ENCODE results near the gene KSR1.
"Not testable (repeated sequence)": the region's sequence is repeated elsewhere in the genome, so short reads cannot be mapped to it uniquely, and the experiment has no call there.

The KSR1 gene

GRCh38 chr17:27459433-27459832, 3.2 kb downstream of the KSR1 start:
- TF ChIP-seq TAF1 (IDR thresholded peaks at IDR 0.05; ENCODE audit: borderline replicate concordance, low read depth, low read length), result no peak
- no peak for TF ChIP-seq POLR2AphosphoS5 (IDR thresholded peaks at IDR 0.05; ENCODE audit: low read depth, low read length)
- no peak for TF ChIP-seq POLR2A (IDR thresholded peaks at IDR 0.05; ENCODE audit: low read depth, low read length)
- no peak for FAIRE-seq
- no peak for DNase-seq (ENCODE audit: insufficient read length)

DNA sequence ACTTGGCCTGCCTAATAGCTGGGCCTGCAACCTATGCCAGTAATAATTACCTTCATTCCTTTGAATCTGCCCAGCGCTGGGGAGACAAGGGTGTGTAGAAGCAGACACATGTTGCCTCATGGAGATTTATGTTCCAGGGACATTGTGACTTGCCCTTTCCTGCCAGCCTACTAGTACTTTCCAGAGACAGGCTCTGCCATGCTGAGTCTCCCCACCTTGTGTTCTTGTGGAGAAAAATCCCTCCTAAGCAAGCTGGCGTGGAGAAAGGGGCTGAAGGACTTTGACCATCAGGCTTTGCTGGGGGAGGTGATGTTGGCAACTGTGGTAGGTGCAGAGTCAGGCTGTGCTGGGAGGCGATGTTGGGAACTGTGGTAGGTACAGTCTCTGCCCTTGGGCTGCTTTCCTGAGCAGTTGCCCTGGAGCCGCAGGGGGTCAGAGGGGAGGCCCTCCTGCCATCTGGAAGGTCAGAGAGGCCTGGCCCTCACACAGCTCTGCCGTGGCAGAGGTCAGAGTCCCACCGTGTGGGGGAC, 4.0 kb downstream of the KSR1 start:
- no peak for TF ChIP-seq POLR2AphosphoS5 (IDR thresholded peaks at IDR 0.05; ENCODE audit: low read depth, low read length)
- no peak for TF ChIP-seq TAF1 (IDR thresholded peaks at IDR 0.05; ENCODE audit: borderline replicate concordance, low read depth, low read length)
- TF ChIP-seq POLR2A (IDR thresholded peaks at IDR 0.05; ENCODE audit: low read depth, low read length), result no peak
- no peak for DNase-seq (ENCODE audit: insufficient read length)
- no peak for FAIRE-seq

DNA sequence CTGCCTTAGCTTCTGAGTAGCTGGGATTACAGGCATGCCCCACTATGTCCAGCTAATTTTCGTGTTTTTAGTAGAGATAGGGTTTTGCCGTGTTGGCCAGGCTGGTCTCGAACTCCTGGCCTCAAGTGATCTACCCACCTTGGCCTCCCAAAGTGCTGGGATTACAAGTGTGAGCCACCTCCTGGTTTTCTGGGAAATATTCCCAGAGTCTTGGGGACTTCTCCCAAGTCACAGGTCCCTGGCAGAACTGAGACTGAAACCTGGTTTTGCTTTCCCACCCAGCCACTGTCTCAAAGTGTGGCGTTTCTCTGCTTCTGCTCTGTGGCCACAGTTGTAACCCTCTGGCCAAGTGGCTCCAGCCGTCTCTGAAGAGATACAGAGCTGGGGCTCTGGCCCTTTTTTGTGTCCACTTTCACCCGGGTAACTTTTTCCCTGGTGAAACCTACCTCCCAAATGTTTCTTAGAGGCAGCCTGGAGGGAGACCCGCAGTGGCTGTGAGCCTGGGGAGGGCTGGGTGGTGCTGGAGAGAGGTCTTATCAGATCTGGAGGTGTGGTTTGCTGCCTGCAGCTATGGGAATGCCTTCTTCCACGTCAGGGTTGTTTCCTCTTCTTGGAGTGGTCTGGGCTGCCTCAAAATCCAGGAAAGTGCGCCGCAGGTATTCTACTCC, 5.1 kb downstream of the KSR1 start:
- TF ChIP-seq POLR2AphosphoS5 (IDR thresholded peaks at IDR 0.05; ENCODE audit: low read depth, low read length) (no peak), POLR2A (IDR thresholded peaks at IDR 0.05; ENCODE audit: low read depth, low read length) (no peak)
- no peak for DNase-seq (ENCODE audit: insufficient read length)
- FAIRE-seq, result peak; percentile 27

DNA sequence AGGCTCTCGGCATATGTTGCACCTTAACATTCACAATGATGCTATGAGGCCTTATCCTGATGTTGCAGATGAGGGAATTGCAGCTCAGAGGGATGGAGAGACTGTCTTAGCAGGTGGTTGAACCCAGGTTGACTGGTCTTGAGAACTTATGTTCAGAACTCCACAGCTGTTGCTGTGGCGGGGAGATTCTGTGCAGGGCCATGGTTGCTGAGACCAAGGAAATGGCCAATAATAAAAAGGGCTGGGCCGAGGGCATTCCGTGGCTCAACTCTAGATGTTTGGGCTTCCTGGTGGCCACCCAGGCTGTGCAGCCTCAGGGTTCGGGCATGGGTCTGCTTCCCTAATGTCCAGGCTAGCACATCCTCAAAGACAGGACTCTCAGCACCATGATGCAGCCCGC, 5.9 kb downstream of the KSR1 start:
- no peak for DNase-seq (ENCODE audit: insufficient read length)
- no peak for TF ChIP-seq POLR2A (IDR thresholded peaks at IDR 0.05; ENCODE audit: low read depth, low read length)
- TF ChIP-seq POLR2AphosphoS5 (IDR thresholded peaks at IDR 0.05; ENCODE audit: low read depth, low read length), result no peak
- TF ChIP-seq TAF1 (IDR thresholded peaks at IDR 0.05; ENCODE audit: borderline replicate concordance, low read depth, low read length), result no peak
- no peak for FAIRE-seq

GRCh38 chr17:27462714-27463113, 6.5 kb downstream of the KSR1 start:
- no peak for TF ChIP-seq POLR2AphosphoS5 (IDR thresholded peaks at IDR 0.05; ENCODE audit: low read depth, low read length)
- no peak for TF ChIP-seq TAF1 (IDR thresholded peaks at IDR 0.05; ENCODE audit: borderline replicate concordance, low read depth, low read length)
- TF ChIP-seq POLR2A (IDR thresholded peaks at IDR 0.05; ENCODE audit: low read depth, low read length), result no peak
- FAIRE-seq, result no peak

GRCh38 chr17:27463235-27463677, 7.0 kb downstream of the KSR1 start:
- DNase-seq (ENCODE audit: insufficient read length) (no peak), FAIRE-seq (no peak)
- TF ChIP-seq POLR2A (IDR thresholded peaks at IDR 0.05; ENCODE audit: low read depth, low read length), result no peak
- no peak for TF ChIP-seq POLR2AphosphoS5 (IDR thresholded peaks at IDR 0.05; ENCODE audit: low read depth, low read length)
- TF ChIP-seq TAF1 (IDR thresholded peaks at IDR 0.05; ENCODE audit: borderline replicate concordance, low read depth, low read length), result no peak

More at GRCh38 chr17:27462714-27463113, 6.5 kb downstream of the KSR1 start:
- DNase-seq (ENCODE audit: insufficient read length), result no peak

DNA sequence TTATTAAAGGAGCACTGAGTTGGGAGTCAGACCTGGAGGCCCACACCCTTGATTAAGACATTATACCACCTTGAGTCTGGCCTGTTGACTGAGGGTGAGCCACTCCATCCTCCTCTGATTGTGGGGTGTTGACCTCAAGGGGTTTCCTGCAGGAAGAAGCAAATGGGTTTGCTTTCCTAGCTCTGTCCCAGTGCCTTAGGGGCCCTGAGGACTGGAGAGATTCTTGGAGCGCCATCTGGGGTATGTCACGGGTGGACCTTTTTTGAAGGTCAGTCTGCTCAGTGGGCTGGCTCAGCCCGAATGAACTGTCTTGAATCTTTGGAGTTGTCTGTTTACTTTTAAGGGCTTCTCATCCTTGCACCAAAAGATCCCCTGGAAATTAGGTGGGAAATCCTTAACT, 7.8 kb downstream of the KSR1 start:
- not testable (repeated sequence) for FAIRE-seq; DNase-seq (ENCODE audit: insufficient read length)

- no peak for FAIRE-seq
- no peak for TF ChIP-seq POLR2AphosphoS5 (IDR thresholded peaks at IDR 0.05; ENCODE audit: low read depth, low read length)
- no peak for TF ChIP-seq TAF1 (IDR thresholded peaks at IDR 0.05; ENCODE audit: borderline replicate concordance, low read depth, low read length)
- TF ChIP-seq POLR2A (IDR thresholded peaks at IDR 0.05; ENCODE audit: low read depth, low read length), result no peak
- DNase-seq (ENCODE audit: insufficient read length), result no peak
Observed at GRCh38 chr17:27464431-27464830, 8.2 kb downstream of the KSR1 start.

GRCh38 chr17:27465875-27466274, 9.6 kb downstream of the KSR1 start:
- not testable (repeated sequence) for DNase-seq (ENCODE audit: insufficient read length); FAIRE-seq

- DNase-seq (ENCODE audit: insufficient read length), result no peak
- TF ChIP-seq POLR2AphosphoS5 (IDR thresholded peaks at IDR 0.05; ENCODE audit: low read depth, low read length), result no peak
- no peak for TF ChIP-seq POLR2A (IDR thresholded peaks at IDR 0.05; ENCODE audit: low read depth, low read length)
- no peak for TF ChIP-seq TAF1 (IDR thresholded peaks at IDR 0.05; ENCODE audit: borderline replicate concordance, low read depth, low read length)
Observed at GRCh38 chr17:27466376-27466742, 10.1 kb downstream of the KSR1 start.

DNA sequence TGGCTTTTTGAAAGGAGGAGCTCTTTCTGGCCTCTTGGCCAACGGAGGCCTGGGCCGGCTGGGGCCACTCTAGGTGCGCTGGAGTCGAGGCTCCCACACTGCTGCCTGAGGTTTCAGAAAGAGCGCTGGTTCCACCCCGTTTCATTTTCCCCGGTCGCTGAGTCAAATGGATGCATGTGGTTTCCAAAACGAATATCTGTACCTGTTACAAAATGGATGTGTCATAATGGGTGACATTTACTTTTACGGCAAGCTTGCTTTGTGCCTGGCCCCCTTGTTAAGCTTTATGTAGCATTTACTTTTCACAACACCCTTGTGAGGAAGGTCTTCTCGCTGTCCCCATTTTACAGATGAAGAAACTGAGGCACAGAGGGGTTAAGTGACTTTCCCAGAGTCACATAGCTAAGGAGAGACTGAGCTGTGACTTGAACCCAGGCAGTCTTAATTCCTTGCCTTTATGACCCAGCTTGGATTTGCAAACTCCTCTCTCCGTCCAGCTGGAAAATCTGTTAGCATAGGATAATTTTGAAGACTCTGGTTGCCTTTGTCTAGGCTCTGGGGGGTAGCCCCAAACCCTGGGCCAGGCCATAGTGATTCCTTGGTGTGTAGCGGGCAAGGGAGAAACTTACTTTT, 10.6 kb downstream of the KSR1 start:
- FAIRE-seq (peak; percentile 83), DNase-seq (ENCODE audit: insufficient read length) (peak; percentile 65)

More at GRCh38 chr17:27466376-27466742, 10.1 kb downstream of the KSR1 start:
- FAIRE-seq, result no peak

DNA sequence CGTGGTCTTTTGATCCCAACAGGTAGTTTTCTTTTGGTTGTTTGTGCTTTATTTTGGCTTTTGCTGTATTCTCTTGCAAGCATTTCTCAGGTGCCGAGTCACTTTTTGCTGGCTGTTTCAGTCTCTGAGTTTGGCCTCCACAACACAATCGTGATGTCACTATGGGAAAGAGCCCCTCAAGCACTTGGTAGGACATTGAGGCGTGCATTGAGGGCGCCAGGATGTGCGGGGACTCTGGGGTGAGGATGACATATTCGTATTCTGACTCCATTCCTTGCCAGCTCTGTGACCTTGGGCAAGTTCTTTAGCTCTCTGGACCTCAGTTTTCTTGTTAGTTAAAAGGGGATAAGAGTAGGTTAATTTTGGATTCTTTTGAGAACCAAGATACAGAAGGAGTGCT, 13.0 kb downstream of the KSR1 start:
- TF ChIP-seq POLR2AphosphoS5 (IDR thresholded peaks at IDR 0.05; ENCODE audit: low read depth, low read length) (no peak), TAF1 (IDR thresholded peaks at IDR 0.05; ENCODE audit: borderline replicate concordance, low read depth, low read length) (no peak), POLR2A (IDR thresholded peaks at IDR 0.05; ENCODE audit: low read depth, low read length) (no peak)
- DNase-seq (ENCODE audit: insufficient read length) (no peak), FAIRE-seq (no peak)

More for the DNA sequence above, 10.6 kb downstream of the KSR1 start:
- TF ChIP-seq POLR2A (IDR thresholded peaks at IDR 0.05; ENCODE audit: low read depth, low read length) (peak; percentile 55; the same call in 1 of the 2 replicates), POLR2AphosphoS5 (IDR thresholded peaks at IDR 0.05; ENCODE audit: low read depth, low read length) (peak; percentile 60; the same call in 1 of the 2 replicates), TAF1 (IDR thresholded peaks at IDR 0.05; ENCODE audit: borderline replicate concordance, low read depth, low read length) (0 out of 2 replicates have a peak, but pooled peaks have one; percentile 27)
